ENCODE measurements around the gene ODR4. TPM values are rescaled to one million over a fixed set of nuclear protein-coding genes. Genes with fewer than 3 reads are reported as not detected.

ODR4 gene
- total RNA-seq, 1 donor, result 5.4 TPM

Other genes with a start within 250 kb of the ODR4 start
- gene PRG4, start 79.6 kb upstream of the ODR4 start, total RNA-seq, result under 0.01 TPM
- gene TPR, start 585 bp upstream of the ODR4 start, total RNA-seq, result 70.0 TPM
- gene PDC, start 85.3 kb downstream of the ODR4 start, total RNA-seq, result not detected

Data from hematopoietic multipotent progenitor cell (in vitro differentiated cells).